Spleen (tissue), 7 donors: Measurements from ENCODE around the gene EFNA3.

Experiments used
- CTCF ChIP-seq, 11 experiments: fragments of 200-600 bp in 7 of 11; fragments of 450-650 bp in 4 of 11; sonication (generic) in 4 of 11; IDR thresholded peaks in 8 of 11; conservative IDR thresholded peaks in 3 of 11; 1 replicate in 7 of 11; 2 replicates in 4 of 11; pipeline versions ENCODE4 v1.4.0 to v1.8.0; 2016 to 2021; ENCODE audit warnings: antibody characterized with exemption in 11 of 11, inconsistent platforms in 4 of 11, mild to moderate bottlenecking in 1 of 11
- POLR2A ChIP-seq, 3 donors: fragments of 450-650 bp; IDR thresholded peaks; one replicate each; pipeline ENCODE4 v1.5.1; 2017; ENCODE audit warnings: antibody characterized with exemption in 3 of 3, mild to moderate bottlenecking in 1 of 3
- donor health status: DM: no; HTN: no; CAD: no; lungs with moderate emphysema.
- donor health status: DM: no; HTN: no; CAD: no.
- donor health status: DM: no; HTN: no; CAD: no.

GRCh38 chr1:155049651-155050559, 28.7 kb upstream of the EFNA3 start:
- no peak for TF ChIP-seq POLR2A (IDR thresholded peaks at IDR 0.05)
- no peak for TF ChIP-seq CTCF (IDR thresholded peaks at IDR 0.05 in 8 of 11, conservative IDR thresholded peaks at IDR 0.05 in 3 of 11)
